K562 (cell line): ENCODE measurements around the gene KIF3B. TPM values are rescaled to one million over a fixed set of nuclear protein-coding genes. Genes with fewer than 3 reads are reported as not detected.

Experiments
- ARID1B ChIP-seq: fragments of 450-650 bp; IDR thresholded peaks from 2 replicates; pipeline ENCODE4 v1.6.1; 2016; ENCODE audit warnings: antibody characterized with exemption, mild to moderate bottlenecking, inconsistent platforms
- BCOR ChIP-seq: fragments of 450-650 bp; IDR thresholded peaks from 2 replicates; pipeline ENCODE4 v1.6.1; 2016
- BRD4 ChIP-seq: fragments of 200-600 bp; sonication (generic); IDR thresholded peaks from 2 replicates; pipeline ENCODE4 v1.6.1; 2017; ENCODE audit warnings: inconsistent platforms
- CGGBP1 ChIP-seq: fragments of 250-450 bp; sonication (Bioruptor Pico); IDR thresholded peaks from 2 replicates; pipeline ENCODE4 v1.9.0; 2021; ENCODE audit warnings: mild to moderate bottlenecking
- ELF2 ChIP-seq: fragments of 250-450 bp; sonication (Bioruptor Pico); IDR thresholded peaks from 2 replicates; pipeline ENCODE4 v1.5.0; 2021; ENCODE audit warnings: mild to moderate bottlenecking
- HBP1 ChIP-seq: fragments of 450-650 bp; formaldehyde crosslinking; IDR thresholded peaks from 2 replicates; pipeline ENCODE4 v1.4.0; 2022; ENCODE audit warnings: missing genetic modification characterization
- HNRNPK ChIP-seq: fragments of 200-400 bp; formaldehyde crosslinking; IDR thresholded peaks from one replicate; pipeline ENCODE4 v1.6.1; 2018; ENCODE audit warnings: mild to moderate bottlenecking, low read depth, low read length; ENCODE audit not compliant: poor library complexity, severe bottlenecking
- MAFG ChIP-seq: fragments of 450-650 bp; conservative IDR thresholded peaks from 2 replicates; pipeline ENCODE4 v1.6.1; 2016; ENCODE audit warnings: missing genetic modification characterization, missing compliant biosample characterization
- MCM3 ChIP-seq: fragments of 450-650 bp; IDR thresholded peaks from 2 replicates; pipeline ENCODE4 v1.6.1; 2016
- NBN ChIP-seq: fragments of 450-650 bp; IDR thresholded peaks from 2 replicates; pipeline ENCODE4 v1.6.1; 2016; ENCODE audit warnings: low read depth, mild to moderate bottlenecking
- NCOA4 ChIP-seq: fragments of 450-650 bp; IDR thresholded peaks from 2 replicates; pipeline ENCODE4 v1.6.1; 2018; ENCODE audit warnings: mild to moderate bottlenecking; ENCODE audit not compliant: partially characterized antibody
- PCBP1 ChIP-seq: fragments of 200-400 bp; formaldehyde crosslinking; IDR thresholded peaks from 2 replicates; pipeline ENCODE4 v1.6.1; 2018; ENCODE audit warnings: mild to moderate bottlenecking, low read depth, low read length; ENCODE audit not compliant: poor library complexity, severe bottlenecking
- SAP30 ChIP-seq: fragments of 200-600 bp; sonication (generic); IDR thresholded peaks from 2 replicates; pipeline ENCODE4 v1.6.1; 2012; ENCODE audit warnings: borderline replicate concordance, low read depth, mild to moderate bottlenecking, moderate library complexity, low read length, control low read depth, inconsistent platforms; ENCODE audit not compliant: insufficient read depth, poor library complexity, severe bottlenecking
- SRSF7 ChIP-seq: fragments of 200-400 bp; formaldehyde crosslinking; optimal IDR thresholded peaks from 2 replicates; pipeline ENCODE3; 2017; ENCODE audit warnings: mild to moderate bottlenecking, low read depth, low read length
- STAT6 ChIP-seq: sonication (generic); formaldehyde crosslinking; IDR thresholded peaks from 2 replicates; pipeline ENCODE4 v1.8.1; 2023; ENCODE audit warnings: mild to moderate bottlenecking, missing genetic modification reagents
- TAF1 ChIP-seq: IDR thresholded peaks from 2 replicates; pipeline ENCODE4 v1.6.1; 2011; ENCODE audit warnings: mild to moderate bottlenecking, low read length, moderate library complexity; ENCODE audit not compliant: insufficient read depth, control insufficient read depth, severe bottlenecking; ENCODE audit errors: extremely low read depth
- TAF7 ChIP-seq: fragments of 450-650 bp; IDR thresholded peaks from 2 replicates; pipeline ENCODE4 v1.6.1; 2016; ENCODE audit warnings: missing genetic modification characterization, missing compliant biosample characterization
- TCF7L2 ChIP-seq: fragments of 150-350 bp; IDR thresholded peaks from 2 replicates; pipeline ENCODE4 v1.6.1; 2016; ENCODE audit warnings: low read depth, mild to moderate bottlenecking, low read length, moderate library complexity
- ZNF24 ChIP-seq: fragments of 450-650 bp; IDR thresholded peaks from 2 replicates; pipeline ENCODE4 v1.6.1; 2016
- ZNF436 ChIP-seq: fragments of 250-450, 450-650 bp; sonication (Bioruptor Pico); formaldehyde crosslinking; IDR thresholded peaks from 2 replicates; pipeline ENCODE4 v1.7.0; 2020; ENCODE audit warnings: mild to moderate bottlenecking
- ZNF699 ChIP-seq: fragments of 250-450 bp; sonication (Bioruptor Pico); IDR thresholded peaks from 2 replicates; pipeline ENCODE4 v1.8.0; 2021; ENCODE audit warnings: mild to moderate bottlenecking, moderate library complexity; ENCODE audit not compliant: insufficient replicate concordance
- ZNF77 ChIP-seq: fragments of 250-450 bp; sonication (Bioruptor Pico); IDR thresholded peaks from 2 replicates; pipeline ENCODE4 v1.5.0; 2020
- polyA plus RNA-seq, 8 experiments: library from polyadenylated mRNA; depleted of rRNA in 4 of 8; stranded (reverse) in 5 of 8; unstranded in 3 of 8; fragments of >200 nt; fragmentation: Nextera tagmentation in 2 of 8; fragmentation: Illumina TruSeq in 1 of 8; extraction: Ambion mirVana in 2 of 8; extraction: Trizol in 1 of 8; gene quantifications; 2 replicates each; pipeline versions ENCODE4 v1.2.1 to v1.2.3, GENCODE V29; 2011 to 2014; ENCODE audit warnings: inconsistent platforms in 1 of 8, missing spikeins in 1 of 8
- total RNA-seq, 7 experiments: library from RNA; depleted of rRNA in 6 of 7; stranded (reverse); fragments of >200 nt in 6 of 7; fragmentation: Illumina TruSeq in 2 of 7; extraction: Trizol in 2 of 7; gene quantifications; 2 replicates each; pipeline versions ENCODE4 v1.2.1 to v1.2.3, GENCODE V29; 2011 to 2021; ENCODE audit warnings: low replicate concordance in 1 of 7
- TF ChIP-seq, protein P1 (sequence below): sonication (generic); formaldehyde crosslinking; IDR thresholded peaks from 2 replicates; pipeline ENCODE4 v1.8.0; 2022; ENCODE audit warnings: missing genetic modification reagents, mild to moderate bottlenecking, moderate library complexity, borderline replicate concordance
- TF ChIP-seq, protein P2 (sequence below): fragments of 250-450 bp; sonication (Bioruptor Pico); IDR thresholded peaks from 2 replicates; pipeline ENCODE4 v1.8.0; 2022; ENCODE audit warnings: inconsistent platforms, mild to moderate bottlenecking, moderate library complexity, borderline replicate concordance

Gene KIF3B
- total and polyA plus RNA-seq, 9 of the 15 experiments (the other 6 are each of a cell fraction or from before 2014, with no cell fraction given) = 2.9 to 12.3 (median 8.6) TPM

- TF ChIP-seq, protein P1, sequence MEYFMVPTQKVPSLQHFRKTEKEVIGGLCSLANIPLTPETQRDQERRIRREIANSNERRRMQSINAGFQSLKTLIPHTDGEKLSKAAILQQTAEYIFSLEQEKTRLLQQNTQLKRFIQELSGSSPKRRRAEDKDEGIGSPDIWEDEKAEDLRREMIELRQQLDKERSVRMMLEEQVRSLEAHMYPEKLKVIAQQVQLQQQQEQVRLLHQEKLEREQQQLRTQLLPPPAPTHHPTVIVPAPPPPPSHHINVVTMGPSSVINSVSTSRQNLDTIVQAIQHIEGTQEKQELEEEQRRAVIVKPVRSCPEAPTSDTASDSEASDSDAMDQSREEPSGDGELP = no peak
- TF ChIP-seq ARID1B (0 out of 2 replicates have a peak, but pooled peaks have one; percentile 24), NCOA4 (no peak), SAP30 (no peak), STAT6 (CRISPR knock-in tag) (no peak), SRSF7 (no peak), ZNF699 (no peak), ZNF77 (CRISPR knock-in tag) (no peak), ZNF436 (CRISPR knock-in tag) (no peak), NBN (0 out of 2 replicates have a peak, but pooled peaks have one; percentile 40), MAFG (tag) (no peak; the same call in 1 of the 2 replicates), TCF7L2 (no peak), PCBP1 (no peak), TAF7 (tag) (no peak), MCM3 (no peak), HNRNPK (no peak), BRD4 (no peak), HBP1 (no peak), CGGBP1 (CRISPR knock-in tag) (no peak), ZNF24 (peak; percentile 57; the same call in 1 of the 2 replicates), TAF1 (no peak), ELF2 (CRISPR knock-in tag) (no peak), BCOR (peak; percentile 81; the same call in 1 of the 2 replicates)
- TF ChIP-seq, protein P2, sequence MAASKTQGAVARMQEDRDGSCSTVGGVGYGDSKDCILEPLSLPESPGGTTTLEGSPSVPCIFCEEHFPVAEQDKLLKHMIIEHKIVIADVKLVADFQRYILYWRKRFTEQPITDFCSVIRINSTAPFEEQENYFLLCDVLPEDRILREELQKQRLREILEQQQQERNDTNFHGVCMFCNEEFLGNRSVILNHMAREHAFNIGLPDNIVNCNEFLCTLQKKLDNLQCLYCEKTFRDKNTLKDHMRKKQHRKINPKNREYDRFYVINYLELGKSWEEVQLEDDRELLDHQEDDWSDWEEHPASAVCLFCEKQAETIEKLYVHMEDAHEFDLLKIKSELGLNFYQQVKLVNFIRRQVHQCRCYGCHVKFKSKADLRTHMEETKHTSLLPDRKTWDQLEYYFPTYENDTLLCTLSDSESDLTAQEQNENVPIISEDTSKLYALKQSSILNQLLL (CRISPR knock-in tag) = no peak
These were observed 80.0 kb downstream of the KIF3B start (continued) for GRCh38 chr20:32357375-32357868.
